MCF 10A (cell line): ENCODE data around the gene RTN4IP1. TPM values are rescaled to one million over a fixed set of nuclear protein-coding genes. Genes with fewer than 3 reads are reported as not detected.
A peak's percentile ranks its signal among the peaks of the same experiment; 100 is the strongest.
"Not testable (repeated sequence)": the region's sequence is repeated elsewhere in the genome, so short reads cannot be mapped to it uniquely, and the experiment has no call there.

Experiments
- BruUV-seq: library from RNA; stranded (reverse); fragments of 400-500 nt; replicated peaks from 2 replicates; lab custom pipeline; 2021; lab: Mats Ljungman, UMichigan
- CTCF ChIA-PET: fragments of 300-600 bp; sonication (Branson Sonifier 250); formaldehyde crosslinking; extraction: SDS; loops from one replicate; lab custom pipeline; 2021; ENCODE audit warnings: antibody characterized with exemption, inconsistent platforms; lab: Yijun Ruan, JAX
- POLR2A ChIA-PET: fragments of 300-600, 350-650 bp; sonication (Branson Sonifier 250); formaldehyde crosslinking; extraction: SDS; loops from one replicate; lab custom pipeline; 2020; ENCODE audit warnings: antibody characterized with exemption, inconsistent platforms; lab: Yijun Ruan, JAX
- DNase-seq: peaks from one replicate; pipeline ENCODE4 v3.0.0-alpha.2; 2018; ENCODE audit not compliant: unreplicated experiment
- H3K27ac Mint-ChIP-seq: one replicate; pipeline ENCODE4 v1.8.0; 2022; ENCODE audit warnings: mild to moderate bottlenecking, low read depth, mixed read lengths; ENCODE audit not compliant: unreplicated experiment
- H3K27me3 Mint-ChIP-seq: one replicate; pipeline ENCODE4 v1.8.0; 2022; ENCODE audit warnings: mixed read lengths; ENCODE audit not compliant: insufficient read depth, unreplicated experiment
- H3K36me3 Mint-ChIP-seq: one replicate; pipeline ENCODE4 v1.8.0; 2022; ENCODE audit warnings: mild to moderate bottlenecking, moderate library complexity, mixed read lengths; ENCODE audit not compliant: insufficient read depth, unreplicated experiment
- H3K4me1 Mint-ChIP-seq: one replicate; pipeline ENCODE4 v1.8.0; 2022; ENCODE audit warnings: mixed read lengths; ENCODE audit not compliant: insufficient read depth, unreplicated experiment
- H3K4me3 Mint-ChIP-seq: one replicate; pipeline ENCODE4 v1.8.0; 2022; ENCODE audit warnings: mild to moderate bottlenecking, moderate library complexity, mixed read lengths; ENCODE audit not compliant: unreplicated experiment
- H3K9me3 Mint-ChIP-seq: one replicate; pipeline ENCODE4 v1.8.0; 2022; ENCODE audit warnings: mixed read lengths; ENCODE audit not compliant: unreplicated experiment
- intact Hi-C: fragments of 100-400 bp; cut with micrococcal nuclease; formaldehyde crosslinking; loops from 2 replicates; pipeline ENCODE4 v1.14.1; 2022
- total RNA-seq: library from RNA; stranded (reverse); gene quantifications from 2 replicates; pipeline ENCODE4 v1.2.3, GENCODE V29; 2022
- TF ChIP-seq, protein P1 (sequence below): fragments of 200-600 bp; IDR thresholded peaks from one replicate; pipeline ENCODE4 v1.8.0; 2022; ENCODE audit warnings: antibody characterized with exemption, mild to moderate bottlenecking; ENCODE audit not compliant: unreplicated experiment

The RTN4IP1 gene
- total RNA-seq, 1 experiment from 2014 or later = 6.5 TPM

DNA sequence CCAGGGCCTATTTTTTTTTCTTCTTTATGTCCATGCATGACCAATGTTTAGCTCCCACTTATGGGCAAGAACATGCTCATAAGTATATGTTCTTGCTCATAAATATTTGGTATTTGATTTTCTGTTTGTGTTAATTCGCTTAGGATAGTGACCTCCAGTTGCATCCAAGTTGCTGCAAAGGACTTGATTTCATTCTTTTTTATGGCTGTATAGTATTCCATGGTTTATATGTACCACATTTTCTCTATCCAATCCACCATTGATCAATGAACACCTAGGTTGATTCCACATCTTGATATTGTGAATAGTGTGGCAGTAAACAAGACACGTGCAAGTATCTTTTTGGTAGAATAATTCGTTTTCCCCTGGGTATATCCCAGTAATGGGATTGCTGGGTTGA, 78.1 kb downstream of the RTN4IP1 start:
- Mint-ChIP-seq H3K27me3 (no peaks in the 10 kb centered on the region), H3K4me3 (no peak overlapping the region), H3K27ac (no peak overlapping the region), H3K9me3 (no peaks in the 10 kb centered on the region), H3K4me1 (peaks cover 27% of the 10 kb centered on the region), H3K36me3 (peaks cover 78% of the 10 kb centered on the region)
- POLR2A ChIA-PET = interaction anchor here (1.1 to 1.9 kb wide), 3 partner anchors 11 to 39 kb away, joined by 3 to 10 read pairs (median 4); no protein-coding TSS in a partner anchor
- BruUV-seq = no TSS peak
- CTCF ChIA-PET = interaction anchor here (0.5 to 1.7 kb wide), 6 partner anchors 15 to 1157 kb away, joined by 3 to 4 read pairs (median 3); no protein-coding TSS in a partner anchor
- TF ChIP-seq, protein P1, sequence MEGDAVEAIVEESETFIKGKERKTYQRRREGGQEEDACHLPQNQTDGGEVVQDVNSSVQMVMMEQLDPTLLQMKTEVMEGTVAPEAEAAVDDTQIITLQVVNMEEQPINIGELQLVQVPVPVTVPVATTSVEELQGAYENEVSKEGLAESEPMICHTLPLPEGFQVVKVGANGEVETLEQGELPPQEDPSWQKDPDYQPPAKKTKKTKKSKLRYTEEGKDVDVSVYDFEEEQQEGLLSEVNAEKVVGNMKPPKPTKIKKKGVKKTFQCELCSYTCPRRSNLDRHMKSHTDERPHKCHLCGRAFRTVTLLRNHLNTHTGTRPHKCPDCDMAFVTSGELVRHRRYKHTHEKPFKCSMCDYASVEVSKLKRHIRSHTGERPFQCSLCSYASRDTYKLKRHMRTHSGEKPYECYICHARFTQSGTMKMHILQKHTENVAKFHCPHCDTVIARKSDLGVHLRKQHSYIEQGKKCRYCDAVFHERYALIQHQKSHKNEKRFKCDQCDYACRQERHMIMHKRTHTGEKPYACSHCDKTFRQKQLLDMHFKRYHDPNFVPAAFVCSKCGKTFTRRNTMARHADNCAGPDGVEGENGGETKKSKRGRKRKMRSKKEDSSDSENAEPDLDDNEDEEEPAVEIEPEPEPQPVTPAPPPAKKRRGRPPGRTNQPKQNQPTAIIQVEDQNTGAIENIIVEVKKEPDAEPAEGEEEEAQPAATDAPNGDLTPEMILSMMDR = no peak
- no peak for DNase-seq
- intact Hi-C loops = no loop called here

DNA sequence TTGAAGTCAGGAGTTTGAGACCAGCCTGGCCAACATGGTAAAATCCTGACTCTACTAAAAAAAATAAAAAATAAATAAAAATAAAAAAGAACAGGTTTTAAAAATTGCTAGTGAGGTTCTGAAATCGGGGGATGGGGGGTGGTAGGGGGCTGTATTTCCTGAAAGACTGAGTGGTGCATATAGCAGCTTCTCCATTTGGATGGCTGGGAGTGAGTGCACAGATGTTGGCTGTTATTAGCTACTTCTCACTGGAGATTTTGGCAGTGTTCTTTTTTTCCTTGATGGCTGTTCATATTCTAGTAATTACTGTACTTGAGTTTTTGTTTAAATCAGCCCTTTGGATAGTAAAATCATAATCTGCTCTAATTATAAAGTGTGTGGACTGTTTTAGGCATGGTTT, 79.8 kb downstream of the RTN4IP1 start:
- no peak for DNase-seq
- CTCF ChIA-PET = interaction anchor here (0.5 to 0.6 kb wide), 3 partner anchors 16 to 109 kb away, joined by 3 to 4 read pairs (median 4); no protein-coding TSS in a partner anchor

DNA sequence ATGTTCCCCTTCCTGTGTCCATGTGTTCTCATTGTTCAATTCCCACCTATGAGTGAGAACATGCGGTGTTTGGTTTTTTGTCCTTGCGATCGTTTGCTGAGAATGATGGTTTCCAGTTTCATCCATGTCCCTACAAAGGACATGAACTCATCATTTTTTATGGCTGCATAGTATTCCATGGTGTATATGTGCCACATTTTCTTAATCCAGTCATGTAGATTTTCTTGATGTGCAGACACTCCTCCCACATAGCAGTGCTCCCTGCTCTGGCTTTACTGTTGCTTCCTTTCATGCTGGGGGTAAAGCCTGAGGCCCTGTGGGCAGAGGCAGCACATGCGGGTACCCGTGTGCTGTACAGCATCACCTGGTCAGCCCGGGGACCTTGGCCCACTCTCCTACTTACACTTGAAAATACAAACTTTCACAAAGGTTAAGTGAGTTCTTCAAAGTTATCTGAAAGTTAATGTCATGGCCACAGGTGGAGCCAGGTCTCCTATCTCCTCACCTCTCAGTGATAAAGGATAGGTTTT, 80.3 kb downstream of the RTN4IP1 start:
- H3K9me3 Mint-ChIP-seq, intact Hi-C loops: not testable (repeated sequence)

More for the DNA sequence above, 79.8 kb downstream of the RTN4IP1 start:
- Mint-ChIP-seq H3K27ac (peak overlapping the region; percentile 69), H3K27me3 (no peaks in the 10 kb centered on the region), H3K4me1 (peaks cover 27% of the 10 kb centered on the region), H3K4me3 (no peak overlapping the region), H3K9me3 (no peaks in the 10 kb centered on the region), H3K36me3 (peaks cover 76% of the 10 kb centered on the region)
- intact Hi-C loops = no loop called here
- POLR2A ChIA-PET = interaction anchor here (0.6 to 1.9 kb wide), 3 partner anchors 25 to 47 kb away, joined by 3 to 10 read pairs (median 5); no protein-coding TSS in a partner anchor
- BruUV-seq = no TSS peak
- TF ChIP-seq, protein P1 = no peak

DNA sequence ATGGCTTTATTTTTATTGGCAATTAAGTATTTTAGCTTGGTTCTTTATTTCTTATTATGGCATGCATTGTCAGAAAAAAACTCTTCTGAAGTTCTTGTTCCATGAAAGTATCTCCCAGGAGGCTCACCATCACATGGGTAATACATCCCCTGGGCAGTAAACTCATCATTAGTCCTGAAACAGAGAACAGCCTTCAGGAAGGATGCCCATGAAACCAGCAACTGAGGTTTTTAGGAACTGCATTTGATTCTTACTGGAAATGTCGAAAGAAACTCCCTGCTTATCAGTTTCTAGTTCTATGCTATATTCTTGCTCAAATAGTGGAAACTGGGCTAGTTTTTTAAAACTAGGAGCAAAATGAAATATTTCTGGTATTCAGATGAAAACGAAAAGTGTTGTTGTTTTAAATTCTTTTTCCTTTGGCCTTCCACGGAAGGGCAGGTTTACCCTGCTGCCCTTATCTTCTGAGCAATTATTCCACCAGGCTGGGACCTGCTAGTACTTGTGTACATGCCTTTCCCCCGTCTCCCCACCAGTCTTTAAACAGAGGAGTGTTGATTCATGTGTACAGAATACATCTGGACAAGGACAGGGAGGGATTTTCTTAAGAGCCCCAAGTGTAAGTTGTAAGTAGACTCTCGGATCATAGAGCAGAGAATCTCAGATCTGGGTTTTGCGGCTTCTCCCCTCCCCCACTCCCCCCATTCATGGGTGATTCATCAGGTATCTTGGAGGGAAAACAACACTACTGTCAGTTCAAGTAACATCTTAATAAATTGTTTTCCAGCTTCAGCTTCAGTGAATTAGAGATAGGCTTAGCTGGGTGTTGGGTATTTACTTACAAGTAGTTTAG, 81.5 kb downstream of the RTN4IP1 start:
- no TSS peak for BruUV-seq
- TF ChIP-seq, protein P1 = no peak
- Mint-ChIP-seq H3K27ac (peak overlapping the region; percentile 88), H3K4me3 (no peak overlapping the region), H3K9me3 (no peaks in the 10 kb centered on the region), H3K36me3 (peaks cover 76% of the 10 kb centered on the region), H3K27me3 (no peaks in the 10 kb centered on the region), H3K4me1 (peaks cover 23% of the 10 kb centered on the region)
- intact Hi-C loops = no loop called here
- peak; percentile 72 for DNase-seq
- CTCF ChIA-PET = interaction anchor here (0.6 to 1.8 kb wide), 6 partner anchors 9 to 186 kb away, joined by 3 to 4 read pairs (median 4); no protein-coding TSS in a partner anchor
- POLR2A ChIA-PET = interaction anchor here (0.6 to 5.2 kb wide), 11 partner anchors 11 to 99 kb away, joined by 3 to 41 read pairs (median 5); no protein-coding TSS in a partner anchor

More for the DNA sequence above, 80.3 kb downstream of the RTN4IP1 start:
- not testable (repeated sequence) for BruUV-seq, H3K27me3 Mint-ChIP-seq, H3K4me3 Mint-ChIP-seq, DNase-seq
- Mint-ChIP-seq H3K4me1 (peaks cover 27% of the 10 kb centered on the region), H3K27ac (peak overlapping the region; percentile 69), H3K36me3 (peaks cover 76% of the 10 kb centered on the region)
- POLR2A ChIA-PET = interaction anchor here (0.6 to 1.5 kb wide), 2 partner anchors 24 to 47 kb away, joined by 3 to 5 read pairs; no protein-coding TSS in a partner anchor
- CTCF ChIA-PET = interaction anchor here (0.5 to 0.6 kb wide), 2 partner anchors 100 to 110 kb away, joined by 3 to 4 read pairs; no protein-coding TSS in a partner anchor
